Measurements from ENCODE around the gene NEUROG1.

The NEUROG1 gene

GRCh38 chr5:135561266-135561665, 25.5 kb upstream of the NEUROG1 start:
- DNase-seq, result no peak

- DNase-seq, result peak; percentile 56
Observed at GRCh38 chr5:135560858-135561257, 25.1 kb upstream of the NEUROG1 start.

GRCh38 chr5:135559354-135559753, 23.6 kb upstream of the NEUROG1 start:
- DNase-seq, result no peak

- no peak for DNase-seq
Observed at GRCh38 chr5:135557076-135557838, 21.5 kb upstream of the NEUROG1 start.

GRCh38 chr5:135556620-135557019, 20.9 kb upstream of the NEUROG1 start:
- no peak for DNase-seq

GRCh38 chr5:135555530-135555929, 19.8 kb upstream of the NEUROG1 start:
- DNase-seq, result no peak

- no peak for DNase-seq
Observed at GRCh38 chr5:135553688-135554462, 18.1 kb upstream of the NEUROG1 start.

GRCh38 chr5:135551593-135552447, 16.1 kb upstream of the NEUROG1 start:
- peak; percentile 49 for DNase-seq

GRCh38 chr5:135549413-135549812, 13.6 kb upstream of the NEUROG1 start:
- no peak for DNase-seq

GRCh38 chr5:135547590-135548254, 12.0 kb upstream of the NEUROG1 start:
- DNase-seq, result no peak

GRCh38 chr5:135546912-135547311, 11.1 kb upstream of the NEUROG1 start:
- no peak for DNase-seq

GRCh38 chr5:135546101-135546500, 10.3 kb upstream of the NEUROG1 start:
- DNase-seq, result no peak

- DNase-seq, result no peak
Observed at GRCh38 chr5:135545099-135545498, 9.3 kb upstream of the NEUROG1 start.

GRCh38 chr5:135543485-135544304, 7.9 kb upstream of the NEUROG1 start:
- DNase-seq, result no peak

GRCh38 chr5:135543001-135543484, 7.3 kb upstream of the NEUROG1 start:
- no peak for DNase-seq

GRCh38 chr5:135541807-135542502, 6.2 kb upstream of the NEUROG1 start:
- DNase-seq, result no peak

- no peak for DNase-seq
Observed at GRCh38 chr5:135539430-135540005, 3.8 kb upstream of the NEUROG1 start.

GRCh38 chr5:135538261-135538660, 2.5 kb upstream of the NEUROG1 start:
- no peak for DNase-seq

- DNase-seq, result no peak
Observed at GRCh38 chr5:135537745-135538144, 2.0 kb upstream of the NEUROG1 start.

GRCh38 chr5:135537271-135537670, 1.5 kb upstream of the NEUROG1 start:
- DNase-seq, result no peak

GRCh38 chr5:135535420-135535819, 344 bp downstream of the NEUROG1 start:
- no peak for DNase-seq
